ENCODE results near the gene AAK1. TPM values are rescaled to one million over a fixed set of nuclear protein-coding genes. Genes with fewer than 3 reads are reported as not detected.

Gene AAK1
- total RNA-seq, 1 experiment from 2014 or later: 35.6 TPM

DNA sequence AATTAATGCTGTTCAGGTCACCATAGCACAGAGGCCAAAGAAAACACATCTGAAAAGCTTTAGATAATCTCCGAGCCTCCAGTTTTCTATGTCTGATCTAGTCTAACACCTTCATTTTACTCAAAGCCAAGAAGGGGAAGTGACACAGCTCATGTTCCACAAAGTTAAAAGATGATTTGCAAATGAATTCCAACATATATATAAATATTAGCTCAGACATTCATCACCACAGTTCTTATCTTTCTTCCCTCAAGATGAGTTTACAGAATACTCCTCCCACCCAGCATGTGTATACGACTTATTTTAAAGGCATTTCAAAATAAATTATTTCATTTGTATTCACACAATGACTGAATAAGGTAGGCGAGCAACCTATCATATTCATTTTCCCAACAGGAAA, 82.4 kb downstream of the AAK1 start:
- Mint-ChIP-seq H3K4me1 (peaks cover 11% of the 10 kb centered on the region), H3K4me3 (no peak overlapping the region), H3K27me3 (ENCODE audit: low read depth) (no peaks in the 10 kb centered on the region), H3K27ac (no peak overlapping the region), H3K36me3 (no peaks in the 10 kb centered on the region), H3K9me3 (no peaks in the 10 kb centered on the region)
- ChIA-PET POLR2A (interaction anchor here (1.0 kb wide), 1 partner anchor 83 kb away, joined by 3 read pairs; the partner anchor contains the start of gene AAK1), CTCF (interaction anchor here (0.6 to 2.4 kb wide), 4 partner anchors 96 to 256 kb away, joined by 3 to 12 read pairs (median 5); no protein-coding TSS in a partner anchor)
- ATAC-seq: no peak
- DNase-seq (ENCODE audit: low spot score): no peak
- TF ChIP-seq ESRRA (CRISPR knock-in tag; IDR thresholded peaks at IDR 0.05; ENCODE audit: borderline replicate concordance): no peak
- TF ChIP-seq, protein P1, sequence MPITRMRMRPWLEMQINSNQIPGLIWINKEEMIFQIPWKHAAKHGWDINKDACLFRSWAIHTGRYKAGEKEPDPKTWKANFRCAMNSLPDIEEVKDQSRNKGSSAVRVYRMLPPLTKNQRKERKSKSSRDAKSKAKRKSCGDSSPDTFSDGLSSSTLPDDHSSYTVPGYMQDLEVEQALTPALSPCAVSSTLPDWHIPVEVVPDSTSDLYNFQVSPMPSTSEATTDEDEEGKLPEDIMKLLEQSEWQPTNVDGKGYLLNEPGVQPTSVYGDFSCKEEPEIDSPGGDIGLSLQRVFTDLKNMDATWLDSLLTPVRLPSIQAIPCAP (CRISPR knock-in tag; IDR thresholded peaks at IDR 0.05): no peak
- TF ChIP-seq CBFB (CRISPR knock-in tag; IDR thresholded peaks at IDR 0.05; ENCODE audit: low read depth): no peak
- TF ChIP-seq GTF2I (CRISPR knock-in tag; conservative IDR thresholded peaks at IDR 0.05): no peak
- TF ChIP-seq NFATC4 (CRISPR knock-in tag; IDR thresholded peaks at IDR 0.05): no peak
- TF ChIP-seq TP53 (CRISPR knock-in tag; IDR thresholded peaks at IDR 0.05): no peak
- no peak for TF ChIP-seq NR3C1 (CRISPR knock-in tag; conservative IDR thresholded peaks at IDR 0.05; ENCODE audit: low read depth)
- TF ChIP-seq NR1H2 (CRISPR knock-in tag; IDR thresholded peaks at IDR 0.05): no peak
- TF ChIP-seq PRRX2 (CRISPR knock-in tag; IDR thresholded peaks at IDR 0.05): no peak
- no peak for TF ChIP-seq SMAD3 (CRISPR knock-in tag; IDR thresholded peaks at IDR 0.05; ENCODE audit: borderline replicate concordance)
- TF ChIP-seq, protein P2, sequence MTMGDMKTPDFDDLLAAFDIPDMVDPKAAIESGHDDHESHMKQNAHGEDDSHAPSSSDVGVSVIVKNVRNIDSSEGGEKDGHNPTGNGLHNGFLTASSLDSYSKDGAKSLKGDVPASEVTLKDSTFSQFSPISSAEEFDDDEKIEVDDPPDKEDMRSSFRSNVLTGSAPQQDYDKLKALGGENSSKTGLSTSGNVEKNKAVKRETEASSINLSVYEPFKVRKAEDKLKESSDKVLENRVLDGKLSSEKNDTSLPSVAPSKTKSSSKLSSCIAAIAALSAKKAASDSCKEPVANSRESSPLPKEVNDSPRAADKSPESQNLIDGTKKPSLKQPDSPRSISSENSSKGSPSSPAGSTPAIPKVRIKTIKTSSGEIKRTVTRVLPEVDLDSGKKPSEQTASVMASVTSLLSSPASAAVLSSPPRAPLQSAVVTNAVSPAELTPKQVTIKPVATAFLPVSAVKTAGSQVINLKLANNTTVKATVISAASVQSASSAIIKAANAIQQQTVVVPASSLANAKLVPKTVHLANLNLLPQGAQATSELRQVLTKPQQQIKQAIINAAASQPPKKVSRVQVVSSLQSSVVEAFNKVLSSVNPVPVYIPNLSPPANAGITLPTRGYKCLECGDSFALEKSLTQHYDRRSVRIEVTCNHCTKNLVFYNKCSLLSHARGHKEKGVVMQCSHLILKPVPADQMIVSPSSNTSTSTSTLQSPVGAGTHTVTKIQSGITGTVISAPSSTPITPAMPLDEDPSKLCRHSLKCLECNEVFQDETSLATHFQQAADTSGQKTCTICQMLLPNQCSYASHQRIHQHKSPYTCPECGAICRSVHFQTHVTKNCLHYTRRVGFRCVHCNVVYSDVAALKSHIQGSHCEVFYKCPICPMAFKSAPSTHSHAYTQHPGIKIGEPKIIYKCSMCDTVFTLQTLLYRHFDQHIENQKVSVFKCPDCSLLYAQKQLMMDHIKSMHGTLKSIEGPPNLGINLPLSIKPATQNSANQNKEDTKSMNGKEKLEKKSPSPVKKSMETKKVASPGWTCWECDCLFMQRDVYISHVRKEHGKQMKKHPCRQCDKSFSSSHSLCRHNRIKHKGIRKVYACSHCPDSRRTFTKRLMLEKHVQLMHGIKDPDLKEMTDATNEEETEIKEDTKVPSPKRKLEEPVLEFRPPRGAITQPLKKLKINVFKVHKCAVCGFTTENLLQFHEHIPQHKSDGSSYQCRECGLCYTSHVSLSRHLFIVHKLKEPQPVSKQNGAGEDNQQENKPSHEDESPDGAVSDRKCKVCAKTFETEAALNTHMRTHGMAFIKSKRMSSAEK (CRISPR knock-in tag; IDR thresholded peaks at IDR 0.05; ENCODE audit: borderline replicate concordance): no peak
- no peak for TF ChIP-seq MXD4 (CRISPR knock-in tag; IDR thresholded peaks at IDR 0.05; ENCODE audit: borderline replicate concordance)
- no peak for TF ChIP-seq MYBL2 (CRISPR knock-in tag; IDR thresholded peaks at IDR 0.05)
- no peak for TF ChIP-seq TEAD4 (CRISPR knock-in tag; IDR thresholded peaks at IDR 0.05)

DNA sequence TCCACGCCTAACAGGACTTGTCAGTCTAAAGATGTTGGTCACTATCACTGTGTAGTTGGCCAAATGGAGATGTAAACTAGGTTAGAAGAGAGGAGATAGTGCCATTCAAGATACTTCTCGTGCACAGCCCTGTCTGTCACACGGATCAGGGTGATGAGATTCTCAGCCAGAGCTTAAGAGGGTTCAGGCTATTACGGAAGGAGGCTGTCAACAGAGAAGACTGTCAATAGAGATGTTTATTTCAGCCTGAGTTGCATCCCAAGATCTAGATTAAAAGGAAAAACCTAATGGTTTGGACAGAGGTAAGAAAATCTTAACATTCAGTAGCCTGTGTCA, 83.4 kb downstream of the AAK1 start:
- CTCF ChIA-PET: interaction anchor here (1.2 to 2.4 kb wide), 4 partner anchors 156 to 257 kb away, joined by 3 to 12 read pairs (median 5); no protein-coding TSS in a partner anchor
- no peaks in the 10 kb centered on the region for H3K36me3 Mint-ChIP-seq
- no peaks in the 10 kb centered on the region for H3K9me3 Mint-ChIP-seq
- no peak overlapping the region for H3K4me3 Mint-ChIP-seq
- no peaks in the 10 kb centered on the region for H3K27me3 Mint-ChIP-seq (ENCODE audit: low read depth)
- H3K27ac Mint-ChIP-seq: no peak overlapping the region
- DNase-seq (ENCODE audit: low spot score): no peak
- H3K4me1 Mint-ChIP-seq: peaks cover 9% of the 10 kb centered on the region
- ATAC-seq: no peak
- POLR2A ChIA-PET: interaction anchor here (1.0 kb wide), 1 partner anchor 84 kb away, joined by 3 read pairs; the partner anchor contains the start of gene AAK1
- TF ChIP-seq SOX15 (CRISPR knock-in tag; IDR thresholded peaks at IDR 0.05): no peak
- TF ChIP-seq TEAD1 (CRISPR knock-in tag; IDR thresholded peaks at IDR 0.05): no peak
- TF ChIP-seq, protein P3, sequence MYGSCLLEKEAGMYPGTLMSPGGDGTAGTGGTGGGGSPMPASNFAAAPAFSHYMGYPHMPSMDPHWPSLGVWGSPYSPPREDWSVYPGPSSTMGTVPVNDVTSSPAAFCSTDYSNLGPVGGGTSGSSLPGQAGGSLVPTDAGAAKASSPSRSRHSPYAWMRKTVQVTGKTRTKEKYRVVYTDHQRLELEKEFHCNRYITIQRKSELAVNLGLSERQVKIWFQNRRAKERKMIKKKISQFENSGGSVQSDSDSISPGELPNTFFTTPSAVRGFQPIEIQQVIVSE (CRISPR knock-in tag; IDR thresholded peaks at IDR 0.05; ENCODE audit: borderline replicate concordance): no peak
- TF ChIP-seq NR2C2 (CRISPR knock-in tag; IDR thresholded peaks at IDR 0.05): no peak
- TF ChIP-seq, protein P4, sequence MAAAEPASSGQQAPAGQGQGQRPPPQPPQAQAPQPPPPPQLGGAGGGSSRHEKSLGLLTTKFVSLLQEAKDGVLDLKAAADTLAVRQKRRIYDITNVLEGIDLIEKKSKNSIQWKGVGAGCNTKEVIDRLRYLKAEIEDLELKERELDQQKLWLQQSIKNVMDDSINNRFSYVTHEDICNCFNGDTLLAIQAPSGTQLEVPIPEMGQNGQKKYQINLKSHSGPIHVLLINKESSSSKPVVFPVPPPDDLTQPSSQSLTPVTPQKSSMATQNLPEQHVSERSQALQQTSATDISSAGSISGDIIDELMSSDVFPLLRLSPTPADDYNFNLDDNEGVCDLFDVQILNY (CRISPR knock-in tag; IDR thresholded peaks at IDR 0.05): no peak
- TF ChIP-seq, protein P5, sequence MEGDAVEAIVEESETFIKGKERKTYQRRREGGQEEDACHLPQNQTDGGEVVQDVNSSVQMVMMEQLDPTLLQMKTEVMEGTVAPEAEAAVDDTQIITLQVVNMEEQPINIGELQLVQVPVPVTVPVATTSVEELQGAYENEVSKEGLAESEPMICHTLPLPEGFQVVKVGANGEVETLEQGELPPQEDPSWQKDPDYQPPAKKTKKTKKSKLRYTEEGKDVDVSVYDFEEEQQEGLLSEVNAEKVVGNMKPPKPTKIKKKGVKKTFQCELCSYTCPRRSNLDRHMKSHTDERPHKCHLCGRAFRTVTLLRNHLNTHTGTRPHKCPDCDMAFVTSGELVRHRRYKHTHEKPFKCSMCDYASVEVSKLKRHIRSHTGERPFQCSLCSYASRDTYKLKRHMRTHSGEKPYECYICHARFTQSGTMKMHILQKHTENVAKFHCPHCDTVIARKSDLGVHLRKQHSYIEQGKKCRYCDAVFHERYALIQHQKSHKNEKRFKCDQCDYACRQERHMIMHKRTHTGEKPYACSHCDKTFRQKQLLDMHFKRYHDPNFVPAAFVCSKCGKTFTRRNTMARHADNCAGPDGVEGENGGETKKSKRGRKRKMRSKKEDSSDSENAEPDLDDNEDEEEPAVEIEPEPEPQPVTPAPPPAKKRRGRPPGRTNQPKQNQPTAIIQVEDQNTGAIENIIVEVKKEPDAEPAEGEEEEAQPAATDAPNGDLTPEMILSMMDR (IDR thresholded peaks at IDR 0.05): no peak
- TF ChIP-seq RELA (CRISPR knock-in tag; IDR thresholded peaks at IDR 0.05; ENCODE audit: borderline replicate concordance): no peak
- TF ChIP-seq ZNF396 (CRISPR knock-in tag; IDR thresholded peaks at IDR 0.05; ENCODE audit: borderline replicate concordance): no peak
- TF ChIP-seq, protein P6, sequence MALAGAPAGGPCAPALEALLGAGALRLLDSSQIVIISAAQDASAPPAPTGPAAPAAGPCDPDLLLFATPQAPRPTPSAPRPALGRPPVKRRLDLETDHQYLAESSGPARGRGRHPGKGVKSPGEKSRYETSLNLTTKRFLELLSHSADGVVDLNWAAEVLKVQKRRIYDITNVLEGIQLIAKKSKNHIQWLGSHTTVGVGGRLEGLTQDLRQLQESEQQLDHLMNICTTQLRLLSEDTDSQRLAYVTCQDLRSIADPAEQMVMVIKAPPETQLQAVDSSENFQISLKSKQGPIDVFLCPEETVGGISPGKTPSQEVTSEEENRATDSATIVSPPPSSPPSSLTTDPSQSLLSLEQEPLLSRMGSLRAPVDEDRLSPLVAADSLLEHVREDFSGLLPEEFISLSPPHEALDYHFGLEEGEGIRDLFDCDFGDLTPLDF (CRISPR knock-in tag; IDR thresholded peaks at IDR 0.05): no peak
- TF ChIP-seq, protein P7, sequence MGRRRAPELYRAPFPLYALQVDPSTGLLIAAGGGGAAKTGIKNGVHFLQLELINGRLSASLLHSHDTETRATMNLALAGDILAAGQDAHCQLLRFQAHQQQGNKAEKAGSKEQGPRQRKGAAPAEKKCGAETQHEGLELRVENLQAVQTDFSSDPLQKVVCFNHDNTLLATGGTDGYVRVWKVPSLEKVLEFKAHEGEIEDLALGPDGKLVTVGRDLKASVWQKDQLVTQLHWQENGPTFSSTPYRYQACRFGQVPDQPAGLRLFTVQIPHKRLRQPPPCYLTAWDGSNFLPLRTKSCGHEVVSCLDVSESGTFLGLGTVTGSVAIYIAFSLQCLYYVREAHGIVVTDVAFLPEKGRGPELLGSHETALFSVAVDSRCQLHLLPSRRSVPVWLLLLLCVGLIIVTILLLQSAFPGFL (CRISPR knock-in tag; IDR thresholded peaks at IDR 0.05; ENCODE audit: borderline replicate concordance): no peak
- no peak for TF ChIP-seq MYBL2 (CRISPR knock-in tag; IDR thresholded peaks at IDR 0.05)
- no peak for TF ChIP-seq FOXP1 (CRISPR knock-in tag; IDR thresholded peaks at IDR 0.05; ENCODE audit: borderline replicate concordance)
- TF ChIP-seq KAT7 (CRISPR knock-in tag; IDR thresholded peaks at IDR 0.05; ENCODE audit: borderline replicate concordance): no peak
